ENCODE measurements around the gene XPNPEP2. TPM values are rescaled to one million over a fixed set of nuclear protein-coding genes. Genes with fewer than 3 reads are reported as not detected.

The XPNPEP2 gene
- total and polyA plus RNA-seq, 8 donors = 0.07 to 1.0 (median 0.20) TPM

DNA sequence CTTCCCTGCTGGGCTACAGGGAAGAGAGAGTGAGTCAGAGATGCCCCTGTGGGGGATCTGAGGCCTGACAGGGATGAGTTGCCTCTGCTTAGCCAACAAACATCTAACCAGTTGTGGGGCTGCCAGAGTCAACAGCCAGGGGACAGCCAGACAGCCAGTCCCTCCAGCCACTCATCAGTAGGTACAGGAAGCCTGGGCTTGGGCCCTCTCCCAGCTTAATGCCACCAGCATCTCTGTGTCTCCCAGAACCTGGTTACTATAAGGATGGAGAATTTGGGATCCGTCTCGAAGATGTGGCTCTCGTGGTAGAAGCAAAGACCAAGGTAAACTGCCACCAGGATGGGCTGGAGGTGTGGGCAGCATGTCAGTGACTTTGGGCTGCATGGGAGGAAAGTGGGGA lies 23.7 kb downstream of the XPNPEP2 start:
- Histone ChIP-seq H3K9me3 (no peaks in the 10 kb centered on the region), H3K4me1 (no peaks in the 10 kb centered on the region), H3K4me3 (no peak overlapping the region), H3K36me3 (no peaks in the 10 kb centered on the region), H3K27me3 (no peaks in the 10 kb centered on the region), H3K27ac (no peak overlapping the region)
- no peak for DNase-seq
- WGBS, 2 donors = 78 to 87% methylated on average over 3 of the region's 3 CpGs
- TF ChIP-seq, protein P1, sequence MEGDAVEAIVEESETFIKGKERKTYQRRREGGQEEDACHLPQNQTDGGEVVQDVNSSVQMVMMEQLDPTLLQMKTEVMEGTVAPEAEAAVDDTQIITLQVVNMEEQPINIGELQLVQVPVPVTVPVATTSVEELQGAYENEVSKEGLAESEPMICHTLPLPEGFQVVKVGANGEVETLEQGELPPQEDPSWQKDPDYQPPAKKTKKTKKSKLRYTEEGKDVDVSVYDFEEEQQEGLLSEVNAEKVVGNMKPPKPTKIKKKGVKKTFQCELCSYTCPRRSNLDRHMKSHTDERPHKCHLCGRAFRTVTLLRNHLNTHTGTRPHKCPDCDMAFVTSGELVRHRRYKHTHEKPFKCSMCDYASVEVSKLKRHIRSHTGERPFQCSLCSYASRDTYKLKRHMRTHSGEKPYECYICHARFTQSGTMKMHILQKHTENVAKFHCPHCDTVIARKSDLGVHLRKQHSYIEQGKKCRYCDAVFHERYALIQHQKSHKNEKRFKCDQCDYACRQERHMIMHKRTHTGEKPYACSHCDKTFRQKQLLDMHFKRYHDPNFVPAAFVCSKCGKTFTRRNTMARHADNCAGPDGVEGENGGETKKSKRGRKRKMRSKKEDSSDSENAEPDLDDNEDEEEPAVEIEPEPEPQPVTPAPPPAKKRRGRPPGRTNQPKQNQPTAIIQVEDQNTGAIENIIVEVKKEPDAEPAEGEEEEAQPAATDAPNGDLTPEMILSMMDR (IDR thresholded peaks at IDR 0.05) = no peak
- no peak for ATAC-seq
- intact Hi-C loops (cut with DNase I) = no loop called here
- FAIRE-seq = no peak

DNA sequence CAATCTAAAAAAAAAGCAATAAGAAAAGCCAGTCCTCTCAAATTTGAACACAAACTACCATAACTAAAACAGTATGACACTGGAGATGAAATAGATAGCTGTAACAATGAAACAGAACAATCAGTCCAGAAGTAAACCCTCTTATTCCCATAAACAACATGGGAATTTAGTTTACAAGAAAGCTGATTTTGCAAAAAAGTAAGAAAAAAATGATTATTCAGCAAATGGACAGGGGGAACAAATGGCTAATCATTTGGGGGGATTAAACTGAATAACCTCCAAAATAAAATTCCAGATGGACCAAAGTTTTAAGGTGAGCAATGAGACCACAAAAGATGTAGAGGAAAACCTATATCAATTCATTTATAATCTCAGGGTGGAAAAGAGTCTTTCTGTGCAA lies 24.9 kb downstream of the XPNPEP2 start:
- DNase-seq (no peak), ATAC-seq (no peak), FAIRE-seq (no peak)
- H3K9me3 ChIP-seq = no peaks in the 10 kb centered on the region
- intact Hi-C loops (cut with DNase I) = no loop called here
- H3K27me3 ChIP-seq = no peaks in the 10 kb centered on the region
- H3K4me1 ChIP-seq = no peaks in the 10 kb centered on the region
- H3K4me3 ChIP-seq = no peak overlapping the region
- TF ChIP-seq, protein P1 (IDR thresholded peaks at IDR 0.05) = no peak
- H3K27ac ChIP-seq = no peak overlapping the region
- H3K36me3 ChIP-seq = no peaks in the 10 kb centered on the region

DNA sequence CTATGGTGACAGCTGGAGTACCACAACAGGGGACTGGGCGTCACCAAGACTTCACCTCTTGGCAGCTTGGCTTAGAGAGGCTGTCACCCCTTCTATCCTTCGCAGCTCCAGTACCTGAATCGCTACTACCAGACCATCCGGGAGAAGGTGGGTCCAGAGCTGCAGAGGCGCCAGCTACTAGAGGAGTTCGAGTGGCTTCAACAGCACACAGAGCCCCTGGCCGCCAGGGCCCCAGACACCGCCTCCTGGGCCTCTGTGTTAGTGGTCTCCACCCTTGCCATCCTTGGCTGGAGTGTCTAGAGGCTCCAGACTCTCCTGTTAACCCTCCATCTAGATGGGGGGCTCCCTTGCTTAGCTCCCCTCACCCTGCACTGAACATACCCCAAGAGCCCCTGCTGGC lies 29.4 kb downstream of the XPNPEP2 start:
- TF ChIP-seq, protein P1 (IDR thresholded peaks at IDR 0.05) = no peak
- FAIRE-seq = no peak
- Histone ChIP-seq H3K9me3 (no peaks in the 10 kb centered on the region), H3K4me3 (no peak overlapping the region), H3K27me3 (peaks cover 0 to 4% (median 0%) of the 10 kb centered on the region in 4 donors), H3K36me3 (no peaks in the 10 kb centered on the region), H3K27ac (no peak overlapping the region), H3K4me1 (no peaks in the 10 kb centered on the region)
- DNase-seq = no peak
- no peak for ATAC-seq
- intact Hi-C loops (cut with DNase I) = no loop called here
- WGBS, 2 donors = 76 to 86% methylated on average over 8 of the region's 8 CpGs

DNA sequence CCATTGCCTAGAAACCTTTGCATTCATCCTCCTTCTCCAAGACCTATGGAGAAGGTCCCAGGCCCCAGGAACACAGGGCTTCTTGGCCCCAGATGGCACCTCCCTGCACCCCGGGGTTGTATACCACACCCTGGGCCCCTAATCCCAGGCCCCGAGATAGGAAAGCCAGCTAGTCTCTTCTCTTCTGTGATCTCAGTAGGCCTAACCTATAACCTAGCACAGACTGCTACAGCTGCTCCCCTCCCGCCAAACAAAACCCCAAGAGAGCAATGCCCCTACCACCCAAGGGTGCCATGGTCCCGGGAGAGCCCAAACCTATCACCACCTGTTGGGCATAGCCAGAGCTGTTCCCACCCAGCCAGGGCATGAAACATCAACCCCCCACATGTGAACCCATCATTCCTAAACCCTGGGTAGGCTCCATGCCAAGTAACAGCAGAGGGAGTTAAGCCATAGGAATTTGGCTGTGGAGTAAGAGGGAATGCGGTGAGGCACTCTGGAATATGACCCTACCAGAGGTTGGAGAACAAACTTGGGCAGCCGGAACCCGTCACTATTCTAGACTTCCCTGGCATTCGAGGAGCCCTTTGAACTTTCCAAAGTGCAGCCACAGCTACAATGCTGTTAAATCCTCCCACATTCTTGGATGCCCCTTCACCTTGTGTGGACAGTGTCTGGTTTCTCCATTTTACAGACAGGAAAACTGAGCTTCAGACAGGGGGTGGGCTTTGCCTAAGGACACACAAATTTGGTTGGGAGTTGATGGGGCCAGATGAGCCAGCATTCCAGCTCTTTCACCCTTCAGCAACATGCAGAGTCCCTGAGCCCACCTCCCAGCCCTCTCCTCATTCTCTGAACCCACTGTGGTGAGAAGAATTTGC lies 30.0 kb downstream of the XPNPEP2 start:
- Histone ChIP-seq H3K4me1 (no peaks in the 10 kb centered on the region), H3K27me3 (peaks cover 0 to 4% (median 0%) of the 10 kb centered on the region in 4 donors), H3K9me3 (no peaks in the 10 kb centered on the region), H3K4me3 (no peak overlapping the region), H3K36me3 (no peaks in the 10 kb centered on the region), H3K27ac (no peak overlapping the region)
- ATAC-seq (no peak), FAIRE-seq (no peak), DNase-seq (no peak)
- WGBS, 2 donors = 81 to 82% methylated on average over 8 of the region's 8 CpGs
- TF ChIP-seq, protein P1 (IDR thresholded peaks at IDR 0.05) = no peak
- intact Hi-C loops (cut with DNase I) = no loop called here

All from pancreas (tissue), 10 donors.